ENCODE results near the gene ENC1. TPM values are rescaled to one million over a fixed set of nuclear protein-coding genes. Genes with fewer than 3 reads are reported as not detected.

ENC1 gene
- polyA plus RNA-seq, 3 donors, result 6.9 to 9.9 (median 9.6) TPM

DNA sequence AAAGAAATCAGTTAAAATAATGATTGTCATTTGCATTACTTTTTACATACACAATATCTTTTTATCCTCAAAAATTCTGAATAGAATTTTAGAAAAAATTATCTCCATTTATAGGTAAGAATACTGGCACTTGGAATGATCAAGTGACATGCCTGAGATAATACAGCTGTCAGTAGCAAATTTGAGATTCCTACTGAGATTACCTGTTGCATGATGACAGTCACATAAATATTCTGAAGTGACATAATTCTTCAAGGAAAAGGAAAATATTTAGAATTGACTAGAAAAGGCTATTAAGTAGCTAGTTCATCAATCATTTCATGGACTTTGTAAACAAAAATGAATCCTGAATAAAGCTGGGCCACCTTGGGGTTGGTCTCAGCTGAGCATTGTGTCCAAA is 15.2 kb upstream of the ENC1 start:
- H3K9me3 Mint-ChIP-seq, result peaks cover 0 to 4% (median 2%) of the 10 kb centered on the region in 7 donors

GRCh38 chr5:74655206-74655605 is 14.7 kb upstream of the ENC1 start:
- Mint-ChIP-seq H3K36me3 (no peaks in the 10 kb centered on the region), H3K27ac (no peak overlapping the region), H3K4me3 (no peak overlapping the region), H3K9me3 (peaks cover 0 to 4% (median 2%) of the 10 kb centered on the region in 7 donors), H3K4me1 (no peaks in the 10 kb centered on the region), H3K27me3 (ENCODE audit: low read depth in 3 of 3) (peaks cover 1 to 10% (median 8%) of the 10 kb centered on the region in 3 donors)
- Histone ChIP-seq H2AFZ (ENCODE audit: insufficient read depth, low read depth, low read length, poor library complexity, severe bottlenecking) (no peak overlapping the region), H3K79me2 (ENCODE audit: insufficient read depth, low read length) (no peaks in the 10 kb centered on the region), H4K20me1 (ENCODE audit: insufficient read depth, low read length) (no peaks in the 10 kb centered on the region), H3K36me3 (replicated peaks in 1 of 2; ENCODE audit: control insufficient read depth in 1 of 2, insufficient read depth in 2 of 2, low read length in 2 of 2) (no peaks in the 10 kb centered on the region), H3K27me3 (ENCODE audit: control insufficient read depth in 2 of 2, insufficient read depth in 2 of 2, low read length in 2 of 2) (no peaks in the 10 kb centered on the region), H3K4me2 (replicated peaks; ENCODE audit: extremely low read depth, low read length, poor library complexity, severe bottlenecking) (no peak overlapping the region), H3K9ac (ENCODE audit: insufficient read depth, low read length, poor library complexity, severe bottlenecking) (no peak overlapping the region), H3K4me3 (replicated peaks in 1 of 3; ENCODE audit: low read depth in 2 of 3, low read length in 3 of 3) (no peak overlapping the region), H3K9me3 (replicated peaks in 1 of 2; ENCODE audit: control insufficient read depth in 1 of 2, insufficient read depth in 1 of 2, low read length in 2 of 2) (no peaks in the 10 kb centered on the region), H3K27ac (ENCODE audit: low read depth in 1 of 2, low read length in 2 of 2) (no peak overlapping the region), H3K4me1 (ENCODE audit: control insufficient read depth in 1 of 2, insufficient read depth in 2 of 2, low read length in 2 of 2) (no peaks in the 10 kb centered on the region)
- intact Hi-C loops (cut with micrococcal nuclease), result loop anchor here in 1 of 2 donors (10.0 kb wide), 1 partner anchor 260 kb away; no protein-coding TSS in a partner anchor
- no peak for DNase-seq
- TF ChIP-seq CTCF (IDR thresholded peaks at IDR 0.05), result no peak
- WGBS (ENCODE audit: insufficient coverage), result no CpG with 5 or more reads among the region's 6 CpGs

More for the DNA sequence above, 15.2 kb upstream of the ENC1 start:
- Mint-ChIP-seq H3K4me3 (no peak overlapping the region), H3K27ac (no peak overlapping the region), H3K36me3 (no peaks in the 10 kb centered on the region), H3K4me1 (no peaks in the 10 kb centered on the region), H3K27me3 (ENCODE audit: low read depth in 3 of 3) (peaks cover 0 to 10% (median 8%) of the 10 kb centered on the region in 3 donors)
- Histone ChIP-seq H3K9me3 (replicated peaks in 1 of 2; ENCODE audit: control insufficient read depth in 1 of 2, insufficient read depth in 1 of 2, low read length in 2 of 2) (no peaks in the 10 kb centered on the region), H3K9ac (ENCODE audit: insufficient read depth, low read length, poor library complexity, severe bottlenecking) (no peak overlapping the region), H3K4me3 (replicated peaks in 1 of 3; ENCODE audit: low read depth in 2 of 3, low read length in 3 of 3) (no peak overlapping the region), H3K4me1 (ENCODE audit: control insufficient read depth in 1 of 2, insufficient read depth in 2 of 2, low read length in 2 of 2) (no peaks in the 10 kb centered on the region), H3K36me3 (replicated peaks in 1 of 2; ENCODE audit: control insufficient read depth in 1 of 2, insufficient read depth in 2 of 2, low read length in 2 of 2) (no peaks in the 10 kb centered on the region), H3K27ac (ENCODE audit: low read depth in 1 of 2, low read length in 2 of 2) (no peak overlapping the region), H3K4me2 (replicated peaks; ENCODE audit: extremely low read depth, low read length, poor library complexity, severe bottlenecking) (no peak overlapping the region), H3K79me2 (ENCODE audit: insufficient read depth, low read length) (no peaks in the 10 kb centered on the region), H3K27me3 (ENCODE audit: control insufficient read depth in 2 of 2, insufficient read depth in 2 of 2, low read length in 2 of 2) (no peaks in the 10 kb centered on the region), H4K20me1 (ENCODE audit: insufficient read depth, low read length) (no peaks in the 10 kb centered on the region), H2AFZ (ENCODE audit: insufficient read depth, low read depth, low read length, poor library complexity, severe bottlenecking) (no peak overlapping the region)
- intact Hi-C loops (cut with micrococcal nuclease), result loop anchor here in 1 of 2 donors (10.0 kb wide), 1 partner anchor 261 kb away; no protein-coding TSS in a partner anchor
- DNase-seq, result no peak
- no peak for TF ChIP-seq CTCF (IDR thresholded peaks at IDR 0.05)
